Measurements from ENCODE around the gene PARP14.
A peak's percentile ranks its signal among the peaks of the same experiment; 100 is the strongest.

The PARP14 gene

GRCh38 chr3:122674339-122674738 is 6.3 kb upstream of the PARP14 start:
- no peak for FAIRE-seq
- DNase-seq (ENCODE audit: insufficient read length, low spot score), result no peak

GRCh38 chr3:122676759-122677158 is 3.9 kb upstream of the PARP14 start:
- no peak for TF ChIP-seq CTCF (IDR thresholded peaks at IDR 0.05; ENCODE audit: insufficient read depth, missing control alignments)
- no peak for FAIRE-seq
- DNase-seq (ENCODE audit: insufficient read length, low spot score), result no peak

More at GRCh38 chr3:122674339-122674738, 6.3 kb upstream of the PARP14 start:
- no peak for TF ChIP-seq CTCF (IDR thresholded peaks at IDR 0.05; ENCODE audit: insufficient read depth, missing control alignments)

GRCh38 chr3:122677216-122677615 is 3.4 kb upstream of the PARP14 start:
- FAIRE-seq, result no peak
- TF ChIP-seq CTCF (IDR thresholded peaks at IDR 0.05; ENCODE audit: insufficient read depth, missing control alignments), result no peak
- no peak for DNase-seq (ENCODE audit: insufficient read length, low spot score)

- no peak for FAIRE-seq
- DNase-seq (ENCODE audit: insufficient read length, low spot score), result no peak
- TF ChIP-seq CTCF (IDR thresholded peaks at IDR 0.05; ENCODE audit: insufficient read depth, missing control alignments), result no peak
Observed at GRCh38 chr3:122678506-122678905, 2.1 kb upstream of the PARP14 start.

- TF ChIP-seq CTCF (IDR thresholded peaks at IDR 0.05; ENCODE audit: insufficient read depth, missing control alignments), result peak; percentile 91
- no peak for DNase-seq (ENCODE audit: insufficient read length, low spot score)
- no peak for FAIRE-seq
Observed at GRCh38 chr3:122679085-122679881, 1.4 kb upstream of the PARP14 start.

- TF ChIP-seq CTCF (IDR thresholded peaks at IDR 0.05; ENCODE audit: insufficient read depth, missing control alignments), result no peak
- DNase-seq (ENCODE audit: insufficient read length, low spot score) (no peak), FAIRE-seq (no peak)
Observed at GRCh38 chr3:122679882-122680474, 661 bp upstream of the PARP14 start.
